Ectodermal cell (in vitro differentiated cells): ENCODE results near the gene RAB3GAP1.
"Not testable (repeated sequence)": the region's sequence is repeated elsewhere in the genome, so short reads cannot be mapped to it uniquely, and the experiment has no call there.

Experiments
- H3K27ac ChIP-seq: 2 replicates; pipeline ENCODE4 v1.7.0; 2013; ENCODE audit warnings: mild to moderate bottlenecking, low read depth, low read length; ENCODE audit not compliant: insufficient read depth, poor library complexity, severe bottlenecking
- H3K27me3 ChIP-seq: 2 replicates; pipeline ENCODE4 v1.7.0; 2013; ENCODE audit warnings: mild to moderate bottlenecking, low read length; ENCODE audit not compliant: insufficient read depth, control insufficient read depth, poor library complexity, severe bottlenecking
- H3K36me3 ChIP-seq: one replicate; pipeline ENCODE4 v1.7.0; 2013; ENCODE audit warnings: low read length; ENCODE audit not compliant: control insufficient read depth, insufficient read depth
- H3K4me1 ChIP-seq: one replicate; pipeline ENCODE4 v1.7.0; 2013; ENCODE audit warnings: low read length; ENCODE audit not compliant: control insufficient read depth, insufficient read depth
- H3K4me3 ChIP-seq: 2 replicates; pipeline ENCODE4 v1.7.0; 2013; ENCODE audit warnings: low read depth, low read length, control low read depth; ENCODE audit not compliant: insufficient read depth
- H3K9me3 ChIP-seq: 2 replicates; pipeline ENCODE4 v1.7.0; 2013; ENCODE audit warnings: mild to moderate bottlenecking, low read length, moderate library complexity; ENCODE audit not compliant: control insufficient read depth
- WGBS, 2 experiments: methylation state at CpG; one replicate each; pipeline ENCODE4 v1.1.7; 2013; ENCODE audit warnings: missing lambda C conversion rate in 2 of 2; 5-methylcytosine and 5-hydroxymethylcytosine counted together

RAB3GAP1 gene

GRCh38 chr2:135078417-135078816 is 26.3 kb downstream of the RAB3GAP1 start:
- Histone ChIP-seq H3K27ac (no peak overlapping the region), H3K27me3 (no peaks in the 10 kb centered on the region), H3K4me3 (no peak overlapping the region), H3K36me3 (peaks cover 4% of the 10 kb centered on the region), H3K4me1 (no peaks in the 10 kb centered on the region), H3K9me3 (no peaks in the 10 kb centered on the region)

GRCh38 chr2:135086222-135086621 is 34.1 kb downstream of the RAB3GAP1 start:
- Histone ChIP-seq H3K36me3 (no peaks in the 10 kb centered on the region), H3K27ac (no peak overlapping the region), H3K4me1 (no peaks in the 10 kb centered on the region), H3K4me3 (no peak overlapping the region), H3K27me3 (no peaks in the 10 kb centered on the region), H3K9me3 (no peaks in the 10 kb centered on the region)
- 100% methylated on average over 1 to 2 of the region's 2 CpGs for WGBS, 2 experiments

GRCh38 chr2:135089597-135089996 is 37.5 kb downstream of the RAB3GAP1 start:
- not testable (repeated sequence) for H3K36me3 ChIP-seq, H3K27ac ChIP-seq, H3K9me3 ChIP-seq, H3K27me3 ChIP-seq, H3K4me1 ChIP-seq, H3K4me3 ChIP-seq
- WGBS, 2 experiments: 96% methylated on average over 4 of the region's 4 CpGs

GRCh38 chr2:135091681-135092080 is 39.6 kb downstream of the RAB3GAP1 start:
- no peaks in the 10 kb centered on the region for H3K4me1 ChIP-seq
- no CpG with 5 or more reads among the region's 1 CpG for WGBS, 2 experiments
- no peaks in the 10 kb centered on the region for H3K27me3 ChIP-seq
- H3K4me3 ChIP-seq: no peak overlapping the region
- H3K27ac ChIP-seq: no peak overlapping the region
- H3K9me3 ChIP-seq: no peaks in the 10 kb centered on the region
- H3K36me3 ChIP-seq: peaks cover 3% of the 10 kb centered on the region

GRCh38 chr2:135093193-135093592 is 41.1 kb downstream of the RAB3GAP1 start:
- no peaks in the 10 kb centered on the region for H3K27me3 ChIP-seq
- H3K4me3 ChIP-seq: no peak overlapping the region
- no peaks in the 10 kb centered on the region for H3K4me1 ChIP-seq
- H3K36me3 ChIP-seq: peaks cover 3% of the 10 kb centered on the region
- no peak overlapping the region for H3K27ac ChIP-seq
- H3K9me3 ChIP-seq: no peaks in the 10 kb centered on the region

- no peak overlapping the region for H3K27ac ChIP-seq
- WGBS, 2 experiments: 83 to 98% methylated on average over 3 of the region's 3 CpGs
- no peaks in the 10 kb centered on the region for H3K27me3 ChIP-seq
- no peak overlapping the region for H3K4me3 ChIP-seq
- H3K36me3 ChIP-seq: peaks cover 3% of the 10 kb centered on the region
- no peaks in the 10 kb centered on the region for H3K9me3 ChIP-seq
- H3K4me1 ChIP-seq: no peaks in the 10 kb centered on the region
These were observed 41.7 kb downstream of the RAB3GAP1 start for GRCh38 chr2:135093670-135094330.

- no peaks in the 10 kb centered on the region for H3K4me1 ChIP-seq
- H3K9me3 ChIP-seq: no peaks in the 10 kb centered on the region
- no peaks in the 10 kb centered on the region for H3K27me3 ChIP-seq
- WGBS, 2 experiments: 90 to 94% methylated on average over 2 of the region's 2 CpGs
- H3K4me3 ChIP-seq: no peak overlapping the region
- no peak overlapping the region for H3K27ac ChIP-seq
- peaks cover 3% of the 10 kb centered on the region for H3K36me3 ChIP-seq
These were observed 42.4 kb downstream of the RAB3GAP1 start for GRCh38 chr2:135094508-135094907.

- Histone ChIP-seq H3K9me3 (no peaks in the 10 kb centered on the region), H3K36me3 (peaks cover 3% of the 10 kb centered on the region), H3K4me3 (no peak overlapping the region), H3K4me1 (no peaks in the 10 kb centered on the region), H3K27me3 (no peaks in the 10 kb centered on the region), H3K27ac (no peak overlapping the region)
- 93 to 100% methylated on average over 1 to 3 of the region's 3 CpGs for WGBS, 2 experiments
These were observed 43.5 kb downstream of the RAB3GAP1 start for GRCh38 chr2:135095591-135095990.

- Histone ChIP-seq H3K27ac (no peak overlapping the region), H3K36me3 (peaks cover 3% of the 10 kb centered on the region), H3K4me1 (no peaks in the 10 kb centered on the region), H3K9me3 (no peaks in the 10 kb centered on the region), H3K27me3 (no peaks in the 10 kb centered on the region), H3K4me3 (no peak overlapping the region)
- 43 to 78% methylated on average over 1 to 2 of the region's 4 CpGs for WGBS, 2 experiments
These were observed 44.8 kb downstream of the RAB3GAP1 start for GRCh38 chr2:135096665-135097446.

GRCh38 chr2:135097532-135098231 is 45.6 kb downstream of the RAB3GAP1 start:
- Histone ChIP-seq H3K9me3 (no peaks in the 10 kb centered on the region), H3K4me3 (no peak overlapping the region), H3K36me3 (peaks cover 6% of the 10 kb centered on the region), H3K27ac (no peak overlapping the region), H3K27me3 (no peaks in the 10 kb centered on the region), H3K4me1 (no peaks in the 10 kb centered on the region)
- WGBS, 2 experiments: 100% methylated on average over 1 of the region's 2 CpGs; no CpG with 5 or more reads in 1 of the 2 experiments
